AG08396 (cell line): ENCODE results near the gene DLGAP1.

Source experiments
- DNase-seq: peaks from one replicate; pipeline ENCODE4 v3.0.0; 2012; ENCODE audit warnings: low spot score, mixed read lengths

The DLGAP1 gene

DNA sequence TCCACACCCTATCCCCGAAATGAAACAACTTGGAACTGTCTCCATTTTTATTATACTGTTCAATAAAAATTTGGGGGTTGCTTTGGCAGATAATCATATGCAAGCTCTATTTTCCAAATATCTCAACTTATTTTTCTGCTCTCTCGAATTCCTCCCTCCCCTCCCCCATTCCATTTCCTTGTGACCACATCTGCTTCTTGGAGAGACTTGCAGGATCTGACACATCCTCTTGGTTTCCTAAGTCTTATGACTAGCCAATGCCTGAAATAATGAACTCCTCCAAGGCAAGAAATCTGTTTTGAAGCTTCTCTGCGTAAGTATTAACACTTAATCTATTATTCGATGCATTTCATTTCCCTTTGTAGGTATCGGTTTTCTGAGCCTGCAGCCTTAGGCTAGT lies 989.1 kb downstream of the DLGAP1 start:
- peak; percentile 62 for DNase-seq

- no peak for DNase-seq
Observed at GRCh38 chr18:3463051-3463450, 992.1 kb downstream of the DLGAP1 start.

DNA sequence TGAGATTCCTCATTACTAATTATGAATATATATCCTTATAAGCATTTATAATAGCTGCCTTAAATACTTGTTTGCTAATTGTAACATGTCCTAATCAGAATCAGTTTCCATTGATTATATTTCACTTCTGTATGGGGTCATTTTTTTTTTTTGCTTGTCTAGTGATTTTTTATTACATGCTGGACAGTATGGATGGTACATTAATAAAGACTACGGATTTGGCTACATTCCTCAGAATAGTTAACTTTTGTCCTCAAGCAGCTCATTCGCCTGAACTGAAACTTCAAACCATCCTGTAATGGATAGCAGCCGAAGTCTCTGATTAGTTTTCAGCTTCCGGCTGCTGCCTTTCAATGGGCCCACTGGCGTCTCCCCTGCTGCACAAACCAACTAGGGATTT lies 993.4 kb downstream of the DLGAP1 start:
- no peak for DNase-seq

GRCh38 chr18:3460823-3461398 lies 994.2 kb downstream of the DLGAP1 start:
- no peak for DNase-seq

DNA sequence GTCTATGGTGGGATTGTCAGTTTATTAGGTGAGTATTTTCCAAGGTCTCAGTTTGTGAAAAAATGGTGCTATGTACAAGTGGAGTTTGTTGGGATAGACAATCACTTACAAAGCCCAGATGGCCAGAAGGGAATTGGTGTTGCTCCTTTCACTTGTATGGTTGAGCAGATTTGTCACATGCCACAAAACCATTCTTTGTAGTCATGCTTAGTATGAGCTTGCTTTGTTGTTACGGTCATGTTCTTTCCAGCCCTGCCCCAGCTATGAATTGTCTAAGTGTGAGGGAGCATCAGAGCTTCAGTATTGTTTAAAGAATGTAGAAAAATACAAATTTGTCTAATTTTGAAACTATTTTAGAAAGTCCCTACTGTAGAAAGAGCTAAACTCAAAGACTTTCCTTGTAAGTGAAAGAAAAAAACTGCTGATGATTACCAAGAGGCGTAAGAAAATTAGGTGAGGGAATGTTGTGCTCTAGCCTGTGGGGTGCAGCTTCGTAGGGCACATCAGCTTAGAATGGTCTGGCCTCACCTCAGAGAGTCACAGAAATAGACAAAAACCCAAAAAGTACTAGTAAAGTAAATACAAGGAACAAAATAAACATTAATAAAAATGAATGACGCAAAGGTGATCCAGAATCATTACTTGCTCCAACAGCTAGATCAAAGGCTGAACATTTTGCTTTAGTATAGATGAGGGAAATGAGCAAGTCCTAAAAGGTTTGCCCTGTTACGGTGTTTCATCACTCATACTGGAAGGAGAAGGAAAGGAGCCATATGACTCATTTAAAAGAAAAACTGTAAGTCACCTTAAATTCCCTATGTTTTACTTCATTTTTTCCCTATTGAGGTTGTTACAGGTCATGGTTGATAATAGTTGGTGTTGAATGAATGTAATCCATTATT lies 995.9 kb downstream of the DLGAP1 start:
- no peak for DNase-seq

GRCh38 chr18:3458378-3458777 lies 996.7 kb downstream of the DLGAP1 start:
- DNase-seq: no peak

GRCh38 chr18:3457261-3457724 lies 997.8 kb downstream of the DLGAP1 start:
- no peak for DNase-seq

DNA sequence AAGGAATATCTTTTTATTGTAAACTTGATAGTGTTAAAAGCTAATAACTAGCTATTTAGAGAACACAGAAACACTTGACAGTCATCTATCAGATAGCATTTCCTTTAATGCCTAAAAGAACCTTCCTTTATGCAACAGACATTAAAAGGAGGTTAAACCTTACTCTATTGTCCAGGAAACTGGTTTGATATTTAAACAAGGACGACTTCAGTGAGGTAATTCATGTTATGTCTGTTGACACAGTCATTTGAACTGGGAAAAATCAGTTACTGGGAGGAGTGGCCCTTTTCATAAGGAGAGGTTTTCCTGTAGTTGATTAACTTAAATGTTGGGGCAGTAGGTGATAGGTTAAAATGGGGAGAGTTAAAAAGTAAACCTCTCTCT lies 998.4 kb downstream of the DLGAP1 start:
- no peak for DNase-seq

DNA sequence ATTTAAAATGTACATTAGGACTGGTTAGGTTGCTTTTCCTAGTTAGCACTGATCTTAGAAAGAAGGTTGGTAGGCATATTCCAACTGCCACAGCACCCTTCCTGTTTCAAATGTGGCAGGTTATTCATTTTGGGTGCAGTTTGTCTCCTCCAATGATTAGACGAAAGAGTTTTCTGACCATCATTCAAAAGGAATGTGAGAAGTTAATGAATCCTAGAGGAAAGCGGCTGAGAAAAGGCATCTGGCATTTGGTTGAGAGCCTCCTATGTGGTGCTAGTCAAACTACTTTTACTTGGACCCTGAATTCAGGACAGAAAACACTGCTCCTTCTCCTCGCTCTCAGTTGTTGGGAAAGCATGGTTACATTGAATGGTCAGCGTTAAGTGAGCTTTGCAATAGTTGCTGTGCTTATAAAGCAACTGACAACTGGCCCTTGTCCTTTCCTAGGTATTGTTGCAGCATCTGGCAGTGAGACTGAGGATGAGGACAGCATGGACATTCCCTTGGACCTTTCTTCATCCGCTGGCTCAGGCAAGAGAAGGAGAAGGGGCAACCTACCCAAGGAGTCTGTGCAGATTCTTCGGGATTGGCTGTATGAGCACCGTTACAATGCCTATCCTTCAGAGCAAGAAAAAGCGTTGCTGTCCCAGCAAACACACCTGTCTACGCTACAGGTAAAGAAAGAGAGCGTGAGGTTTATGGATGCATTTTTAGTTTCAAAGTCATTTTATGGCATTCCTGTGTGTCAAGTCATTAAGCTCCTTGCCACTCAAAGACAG lies 999.0 kb downstream of the DLGAP1 start:
- DNase-seq: no peak

GRCh38 chr18:3455090-3455635 lies 999.9 kb downstream of the DLGAP1 start:
- DNase-seq: no peak

GRCh38 chr18:3454365-3455089 lies 1000.6 kb downstream of the DLGAP1 start:
- peak; percentile 45 for DNase-seq

- DNase-seq: peak; percentile 50
Observed at GRCh38 chr18:3453540-3454364, 1001.4 kb downstream of the DLGAP1 start.

- no peak for DNase-seq
Observed at GRCh38 chr18:3452750-3453539, 1002.2 kb downstream of the DLGAP1 start.

DNA sequence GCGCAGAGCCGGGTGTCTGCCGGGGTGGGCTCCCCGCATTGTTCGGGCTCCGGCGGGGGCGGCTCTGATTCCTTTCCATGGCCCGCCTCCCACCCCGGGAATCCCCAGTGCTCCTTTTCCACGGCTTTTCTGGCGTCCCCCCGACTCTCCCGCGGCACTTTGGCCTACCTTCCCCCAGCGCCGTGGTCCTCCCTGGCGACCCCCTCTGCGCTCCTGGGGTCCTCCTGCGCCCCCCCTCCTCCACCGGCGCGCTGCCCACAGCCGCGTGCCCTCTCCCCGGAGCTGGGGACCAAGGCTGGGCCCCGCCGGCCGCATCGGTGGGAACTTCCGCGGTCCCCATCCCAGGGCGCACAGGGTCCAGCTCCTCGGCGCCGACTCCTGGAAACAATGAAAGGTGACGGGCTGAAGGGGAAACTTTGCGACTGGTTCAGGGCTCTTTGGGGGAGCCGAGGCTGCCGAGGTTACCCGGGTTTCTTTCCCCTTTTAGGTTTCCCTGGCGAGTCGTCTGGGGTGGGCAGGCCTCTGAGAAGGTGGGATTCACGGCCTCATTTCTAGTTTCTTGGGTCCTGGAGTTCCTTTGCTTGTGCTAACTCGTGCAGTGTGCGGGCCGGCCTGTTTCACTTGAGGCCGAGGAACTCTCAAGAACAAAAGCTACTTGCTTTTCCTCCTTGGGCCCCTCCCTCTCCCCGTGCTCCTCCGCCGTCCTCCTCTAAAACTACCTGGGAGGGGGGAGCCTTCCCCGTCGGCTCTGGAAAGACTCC lies 1002.9 kb downstream of the DLGAP1 start:
- no peak for DNase-seq

DNA sequence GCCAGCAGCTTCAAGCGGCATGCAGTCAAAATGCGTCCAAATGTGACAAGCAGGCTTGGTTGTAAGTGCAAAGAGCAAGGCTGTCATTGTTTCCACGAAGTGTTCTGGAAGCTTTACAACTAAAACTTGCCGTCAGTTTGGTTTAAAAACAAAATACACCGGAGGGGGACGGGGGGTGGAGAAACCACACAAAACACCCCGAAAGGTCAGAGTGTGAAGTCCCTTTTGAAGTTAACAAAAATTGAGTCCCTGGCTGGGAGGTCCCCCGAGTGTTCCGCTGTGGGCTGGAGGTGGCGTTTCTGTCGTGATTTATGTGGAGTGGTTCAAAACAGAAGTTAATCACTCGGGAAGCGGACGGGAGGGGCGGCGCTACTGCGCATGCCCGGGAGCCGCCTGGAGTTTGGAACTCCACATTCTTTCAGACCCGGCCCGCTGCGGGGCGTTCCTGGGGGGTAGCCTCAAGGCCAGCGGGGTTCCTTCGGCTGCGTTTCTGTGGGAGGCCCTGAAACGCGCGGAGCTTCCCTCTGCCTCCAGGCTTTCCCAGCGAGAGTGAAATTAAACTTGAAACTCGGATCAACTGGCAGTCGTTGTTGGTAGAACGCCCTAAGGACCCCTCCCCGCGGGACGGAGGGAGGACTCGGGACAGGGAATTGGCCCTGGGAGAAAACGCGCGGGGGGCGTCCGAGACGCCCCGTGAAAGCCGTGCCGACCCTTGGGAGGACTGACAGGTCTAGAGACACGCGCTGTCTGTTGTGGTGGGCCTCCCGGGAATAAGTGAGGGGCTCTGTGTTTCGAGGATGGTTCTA lies 1003.7 kb downstream of the DLGAP1 start:
- DNase-seq: peak; percentile 90

- DNase-seq: no peak
Observed at GRCh38 chr18:3450799-3451182, 1004.3 kb downstream of the DLGAP1 start.

GRCh38 chr18:3450012-3450798 lies 1004.9 kb downstream of the DLGAP1 start, which contains the start of gene TGIF1:
Gene TGIF1, plus strand, starts transcription at chr18:3450172. Its CDS starts 318 bp downstream, at chr18:3450490.
- DNase-seq: peak; percentile 58
